SK-N-SH (cell line): Measurements from ENCODE around the gene LTBP1. TPM values are rescaled to one million over a fixed set of nuclear protein-coding genes. Genes with fewer than 3 reads are reported as not detected.

Experiments used
- CTCF ChIA-PET: fragments of 300-600, 350-600 bp; formaldehyde crosslinking; extraction: SDS; loops from one replicate; lab custom pipeline; 2021; lab: Yijun Ruan, JAX
- POLR2A ChIA-PET: fragments of 350-600 bp; sonication (Branson Sonifier 250); formaldehyde crosslinking; extraction: SDS; loops from one replicate; lab custom pipeline; 2020; ENCODE audit warnings: antibody characterized with exemption, inconsistent platforms; lab: Yijun Ruan, JAX
- DNase-seq: peaks from one replicate; pipeline ENCODE4 v3.0.0; 2012
- H2AFZ ChIP-seq: fragments of 200-600 bp; sonication (generic); 2 replicates; pipeline ENCODE4 v1.8.1; 2016; ENCODE audit warnings: antibody characterized with exemption, mild to moderate bottlenecking, low read depth
- H3F3A ChIP-seq: fragments of 200-600 bp; sonication (generic); replicated peaks from 2 replicates; pipeline ENCODE3; 2016; ENCODE audit warnings: antibody characterized with exemption, mild to moderate bottlenecking; ENCODE audit not compliant: insufficient read depth
- H3K27ac ChIP-seq, 2 experiments: fragments of 200-500 bp in 1 of 2; fragments of 200-600 bp in 1 of 2; sonication (Bioruptor generic) in 1 of 2; sonication (generic), shearing (Covaris generic) in 1 of 2; 2 replicates each; pipeline versions ENCODE4 v1.5.1 to v1.6.1; 2014 to 2016; ENCODE audit warnings: low read depth in 2 of 2, inconsistent platforms in 1 of 2, low read length in 1 of 2, mild to moderate bottlenecking in 1 of 2, mixed read lengths in 1 of 2
- H3K27me3 ChIP-seq: fragments of 200-600 bp; sonication (generic), shearing (Covaris generic); 2 replicates; pipeline ENCODE4 v1.6.1; 2016; ENCODE audit warnings: mixed run types; ENCODE audit not compliant: insufficient read depth
- H3K36me3 ChIP-seq, 2 experiments: fragments of 200-500 bp in 1 of 2; fragments of 200-600 bp in 1 of 2; sonication (Bioruptor generic) in 1 of 2; sonication (generic) in 1 of 2; replicated peaks in 1 of 2; 2 replicates each; pipeline versions ENCODE3 to v1.5.1; 2014 to 2016; ENCODE audit warnings: low read length in 1 of 2, mild to moderate bottlenecking in 1 of 2; ENCODE audit not compliant: insufficient read depth in 2 of 2, control insufficient read depth in 1 of 2
- H3K4me1 ChIP-seq, 2 experiments: fragments of 200-500 bp in 1 of 2; fragments of 200-600 bp in 1 of 2; sonication (Bioruptor generic) in 1 of 2; sonication (generic), shearing (Covaris generic) in 1 of 2; 2 replicates each; pipeline versions ENCODE4 v1.5.1 to v1.6.1; 2014 to 2016; ENCODE audit warnings: low read depth in 1 of 2, low read length in 1 of 2, mixed run types in 1 of 2; ENCODE audit not compliant: insufficient read depth in 2 of 2, control insufficient read depth in 1 of 2
- H3K4me2 ChIP-seq: fragments of 200-600 bp; sonication (generic), shearing (Covaris generic); 2 replicates; pipeline ENCODE4 v1.6.1; 2017; ENCODE audit warnings: mixed run types
- H3K4me3 ChIP-seq, 2 experiments: fragments of 200-500 bp in 1 of 2; fragments of 200-600 bp in 1 of 2; sonication (Bioruptor generic) in 1 of 2; sonication (generic), shearing (Covaris generic) in 1 of 2; 2 replicates each; pipeline versions ENCODE4 v1.5.1 to v1.8.1; 2014 to 2016; ENCODE audit warnings: low read depth in 2 of 2, inconsistent platforms in 1 of 2, low read length in 1 of 2, mild to moderate bottlenecking in 1 of 2, mixed read lengths in 1 of 2, moderate library complexity in 1 of 2
- H3K79me2 ChIP-seq: fragments of 200-600 bp; sonication (generic); 2 replicates; pipeline ENCODE4 v1.8.1; 2017; ENCODE audit warnings: mild to moderate bottlenecking; ENCODE audit not compliant: insufficient read depth
- H3K9ac ChIP-seq: fragments of 200-600 bp; sonication (generic); 2 replicates; pipeline ENCODE4 v1.6.1; 2017; ENCODE audit warnings: mixed run types
- H3K9me2 ChIP-seq: fragments of 200-600 bp; sonication (generic); 2 replicates; pipeline ENCODE4 v1.6.1; 2017; ENCODE audit warnings: mixed run types
- H3K9me3 ChIP-seq: fragments of 200-600 bp; sonication (generic); 2 replicates; pipeline ENCODE4 v1.6.1; 2017; ENCODE audit warnings: mixed run types, mild to moderate bottlenecking, moderate library complexity
- H4K20me1 ChIP-seq: fragments of 200-600 bp; sonication (generic); 2 replicates; pipeline ENCODE4 v1.6.1; 2017; ENCODE audit warnings: mild to moderate bottlenecking, mixed run types; ENCODE audit not compliant: insufficient read depth
- CHD2 ChIP-seq: fragments of 150-350 bp; IDR thresholded peaks from 2 replicates; pipeline ENCODE4 v1.6.1; 2018; ENCODE audit warnings: low read length; ENCODE audit not compliant: partially characterized antibody
- ELF1 ChIP-seq: IDR thresholded peaks from 2 replicates; pipeline ENCODE4 v1.4.0; 2012
- EZH2phosphoT487 ChIP-seq: fragments of 200-600 bp; sonication (generic); IDR thresholded peaks from 2 replicates; pipeline ENCODE4 v1.6.1; 2017; ENCODE audit warnings: low read depth, mixed run types, mild to moderate bottlenecking, antibody characterized with exemption, moderate library complexity, borderline replicate concordance
- FOXJ3 ChIP-seq: sonication (generic); formaldehyde crosslinking; IDR thresholded peaks from 2 replicates; pipeline ENCODE4 v1.5.1; 2020; ENCODE audit warnings: mild to moderate bottlenecking, missing genetic modification reagents
- FOXM1 ChIP-seq: IDR thresholded peaks from 2 replicates; pipeline ENCODE4 v1.4.0; 2012; ENCODE audit warnings: low read depth, mild to moderate bottlenecking
- GABPA ChIP-seq: IDR thresholded peaks from 2 replicates; pipeline ENCODE4 v1.4.0; 2012; ENCODE audit warnings: low read depth, mild to moderate bottlenecking
- GATA2 ChIP-seq: sonication (generic); formaldehyde crosslinking; IDR thresholded peaks from 2 replicates; pipeline ENCODE4 v1.5.0; 2020; ENCODE audit warnings: mild to moderate bottlenecking, missing genetic modification reagents
- JUND ChIP-seq: IDR thresholded peaks from 2 replicates; pipeline ENCODE4 v1.4.0; 2012
- MEF2A ChIP-seq: IDR thresholded peaks from 2 replicates; pipeline ENCODE4 v1.4.0; 2012; ENCODE audit warnings: low read depth, borderline replicate concordance
- NFIC ChIP-seq: IDR thresholded peaks from 2 replicates; pipeline ENCODE4 v1.4.0; 2012; ENCODE audit warnings: borderline replicate concordance
- NRF1 ChIP-seq: IDR thresholded peaks from 2 replicates; pipeline ENCODE4 v1.6.1; 2012; ENCODE audit warnings: low read depth, mild to moderate bottlenecking, low read length
- RFX5 ChIP-seq: IDR thresholded peaks from 2 replicates; pipeline ENCODE4 v1.6.1; 2012; ENCODE audit warnings: mild to moderate bottlenecking, improper control_type of control experiment, low read length
- SMC3 ChIP-seq: IDR thresholded peaks from 2 replicates; pipeline ENCODE4 v1.6.1; 2012; ENCODE audit warnings: low read depth, low read length, improper control_type of control experiment
- TAF1 ChIP-seq: IDR thresholded peaks from 2 replicates; pipeline ENCODE4 v1.6.1; 2012; ENCODE audit warnings: low read depth, mild to moderate bottlenecking, low read length, moderate library complexity, borderline replicate concordance
- TCF12 ChIP-seq: IDR thresholded peaks from 2 replicates; pipeline ENCODE4 v1.4.0; 2012
- TEAD4 ChIP-seq: IDR thresholded peaks from 2 replicates; pipeline ENCODE4 v1.4.0; 2012; ENCODE audit warnings: mild to moderate bottlenecking, borderline replicate concordance; ENCODE audit not compliant: insufficient read depth
- YY1 ChIP-seq: IDR thresholded peaks from 2 replicates; pipeline ENCODE4 v1.4.0; 2012; ENCODE audit warnings: low read depth, mild to moderate bottlenecking
- WGBS: methylation state at CpG from one replicate; pipeline ENCODE4 v1.1.6; 2017; ENCODE audit warnings: low lambda C conversion rate; 5-methylcytosine and 5-hydroxymethylcytosine counted together
- polyA plus RNA-seq, 3 experiments: library from polyadenylated mRNA; depleted of rRNA; stranded (reverse); fragments of >200 nt; gene quantifications; 2 replicates each; pipeline ENCODE4 v1.2.3, GENCODE V29; 2012
- TF ChIP-seq, protein P1 (sequence below): IDR thresholded peaks from 2 replicates; pipeline ENCODE4 v1.6.1; 2012; ENCODE audit warnings: mild to moderate bottlenecking, low read depth, low read length, moderate library complexity
- TF ChIP-seq, protein P2 (sequence below): fragments of 150-350 bp; IDR thresholded peaks from 2 replicates; pipeline ENCODE4 v1.6.1; 2017; ENCODE audit warnings: antibody characterized with exemption, low read length, low read depth, borderline replicate concordance
- TF ChIP-seq, protein P3 (sequence below): IDR thresholded peaks from 2 replicates; pipeline ENCODE4 v1.4.0; 2012; ENCODE audit warnings: low read depth

LTBP1 gene
- polyA plus RNA-seq, 1 of the 3 experiments (the other 2 are of a cell fraction): 467 TPM

DNA sequence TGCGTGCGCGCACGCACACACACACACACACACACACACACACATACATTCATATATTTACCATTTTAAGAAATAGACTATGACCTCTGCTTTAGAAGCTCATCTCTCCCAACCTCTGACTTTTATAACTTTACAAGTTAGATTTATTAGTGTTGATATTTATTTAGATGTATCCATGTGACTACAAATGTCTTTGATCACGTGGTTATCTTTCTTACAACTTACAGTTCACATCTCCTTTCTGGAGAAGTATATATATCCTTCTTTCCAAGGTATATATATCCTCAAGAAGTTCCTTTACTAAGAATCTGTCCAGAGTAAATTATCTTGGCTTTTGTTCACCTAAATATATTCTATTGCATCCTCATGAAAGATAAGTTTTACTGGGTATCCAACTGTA, 16.3 kb upstream of the LTBP1 start:
- DNase-seq: no peak
- Histone ChIP-seq H3K79me2 (no peaks in the 10 kb centered on the region), H3K27me3 (no peaks in the 10 kb centered on the region), H3K27ac (no peak overlapping the region), H3K9me2 (no peaks in the 10 kb centered on the region), H3K9me3 (no peaks in the 10 kb centered on the region; the same call in 1 of the 2 replicates), H3K4me3 (no peak overlapping the region), H3K4me1 (no peaks in the 10 kb centered on the region), H4K20me1 (no peaks in the 10 kb centered on the region), H3F3A (no peaks in the 10 kb centered on the region), H3K36me3 (no peaks in the 10 kb centered on the region), H3K4me2 (no peak overlapping the region), H3K9ac (no peak overlapping the region), H2AFZ (no peak overlapping the region)
- TF ChIP-seq MEF2A: no peak
- no peak for TF ChIP-seq EZH2phosphoT487
- TF ChIP-seq, protein P1, sequence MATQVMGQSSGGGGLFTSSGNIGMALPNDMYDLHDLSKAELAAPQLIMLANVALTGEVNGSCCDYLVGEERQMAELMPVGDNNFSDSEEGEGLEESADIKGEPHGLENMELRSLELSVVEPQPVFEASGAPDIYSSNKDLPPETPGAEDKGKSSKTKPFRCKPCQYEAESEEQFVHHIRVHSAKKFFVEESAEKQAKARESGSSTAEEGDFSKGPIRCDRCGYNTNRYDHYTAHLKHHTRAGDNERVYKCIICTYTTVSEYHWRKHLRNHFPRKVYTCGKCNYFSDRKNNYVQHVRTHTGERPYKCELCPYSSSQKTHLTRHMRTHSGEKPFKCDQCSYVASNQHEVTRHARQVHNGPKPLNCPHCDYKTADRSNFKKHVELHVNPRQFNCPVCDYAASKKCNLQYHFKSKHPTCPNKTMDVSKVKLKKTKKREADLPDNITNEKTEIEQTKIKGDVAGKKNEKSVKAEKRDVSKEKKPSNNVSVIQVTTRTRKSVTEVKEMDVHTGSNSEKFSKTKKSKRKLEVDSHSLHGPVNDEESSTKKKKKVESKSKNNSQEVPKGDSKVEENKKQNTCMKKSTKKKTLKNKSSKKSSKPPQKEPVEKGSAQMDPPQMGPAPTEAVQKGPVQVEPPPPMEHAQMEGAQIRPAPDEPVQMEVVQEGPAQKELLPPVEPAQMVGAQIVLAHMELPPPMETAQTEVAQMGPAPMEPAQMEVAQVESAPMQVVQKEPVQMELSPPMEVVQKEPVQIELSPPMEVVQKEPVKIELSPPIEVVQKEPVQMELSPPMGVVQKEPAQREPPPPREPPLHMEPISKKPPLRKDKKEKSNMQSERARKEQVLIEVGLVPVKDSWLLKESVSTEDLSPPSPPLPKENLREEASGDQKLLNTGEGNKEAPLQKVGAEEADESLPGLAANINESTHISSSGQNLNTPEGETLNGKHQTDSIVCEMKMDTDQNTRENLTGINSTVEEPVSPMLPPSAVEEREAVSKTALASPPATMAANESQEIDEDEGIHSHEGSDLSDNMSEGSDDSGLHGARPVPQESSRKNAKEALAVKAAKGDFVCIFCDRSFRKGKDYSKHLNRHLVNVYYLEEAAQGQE: no peak
- TF ChIP-seq YY1: no peak
- TF ChIP-seq ELF1: no peak
- no peak for TF ChIP-seq FOXM1
- TF ChIP-seq, protein P2, sequence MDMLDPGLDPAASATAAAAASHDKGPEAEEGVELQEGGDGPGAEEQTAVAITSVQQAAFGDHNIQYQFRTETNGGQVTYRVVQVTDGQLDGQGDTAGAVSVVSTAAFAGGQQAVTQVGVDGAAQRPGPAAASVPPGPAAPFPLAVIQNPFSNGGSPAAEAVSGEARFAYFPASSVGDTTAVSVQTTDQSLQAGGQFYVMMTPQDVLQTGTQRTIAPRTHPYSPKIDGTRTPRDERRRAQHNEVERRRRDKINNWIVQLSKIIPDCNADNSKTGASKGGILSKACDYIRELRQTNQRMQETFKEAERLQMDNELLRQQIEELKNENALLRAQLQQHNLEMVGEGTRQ: no peak
- TF ChIP-seq, protein P3, sequence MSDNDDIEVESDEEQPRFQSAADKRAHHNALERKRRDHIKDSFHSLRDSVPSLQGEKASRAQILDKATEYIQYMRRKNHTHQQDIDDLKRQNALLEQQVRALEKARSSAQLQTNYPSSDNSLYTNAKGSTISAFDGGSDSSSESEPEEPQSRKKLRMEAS: no peak
- TF ChIP-seq SMC3: no peak
- no peak for TF ChIP-seq CHD2
- TF ChIP-seq TCF12: no peak
- no peak for TF ChIP-seq TEAD4
- TF ChIP-seq RFX5: no peak
- CTCF ChIA-PET: interaction anchor here (0.9 to 1.1 kb wide), 2 partner anchors 442 to 511 kb away, joined by 3 to 4 read pairs; no protein-coding TSS in a partner anchor
- POLR2A ChIA-PET: no interaction called here
- WGBS: 64% methylated on average over 5 of the region's 5 CpGs

- CTCF ChIA-PET: interaction anchor here (1.5 kb wide), 1 partner anchor 13 kb away, joined by 5 read pairs; no protein-coding TSS in a partner anchor
- POLR2A ChIA-PET: no interaction called here
- H2AFZ ChIP-seq: no peak overlapping the region
- no peak overlapping the region for H3K9ac ChIP-seq
- 68% methylated on average over 2 of the region's 2 CpGs for whole genome bisulfite sequencing
- H3K4me2 ChIP-seq: no peak overlapping the region
- no peaks in the 10 kb centered on the region for H3F3A ChIP-seq
- no peaks in the 10 kb centered on the region for H3K36me3 ChIP-seq
- no peaks in the 10 kb centered on the region for H3K9me2 ChIP-seq
- no peaks in the 10 kb centered on the region; the same call in 1 of the 2 replicates for H3K9me3 ChIP-seq
- H3K27ac ChIP-seq: no peak overlapping the region
- no peaks in the 10 kb centered on the region for H3K4me1 ChIP-seq
- no peaks in the 10 kb centered on the region for H3K79me2 ChIP-seq
- no peak overlapping the region for H3K4me3 ChIP-seq
- no peaks in the 10 kb centered on the region for H4K20me1 ChIP-seq
- no peaks in the 10 kb centered on the region for H3K27me3 ChIP-seq
- DNase-seq: no peak
- TF ChIP-seq FOXJ3 (CRISPR knock-in tag) (no peak), TCF12 (no peak), NFIC (no peak), GABPA (no peak), RFX5 (no peak), NRF1 (no peak), SMC3 (no peak), ELF1 (no peak), TAF1 (no peak), GATA2 (no peak), JUND (no peak)
- TF ChIP-seq, protein P1: no peak
- TF ChIP-seq, protein P2: no peak
These were observed 15.2 kb upstream of the LTBP1 start for GRCh38 chr2:32931519-32931918.
